ENCODE data around the gene C1orf35. TPM values are rescaled to one million over a fixed set of nuclear protein-coding genes. Genes with fewer than 3 reads are reported as not detected.

The C1orf35 gene
- total and polyA plus RNA-seq, 9 of the 15 experiments (the other 6 are each of a cell fraction or from before 2014, with no cell fraction given): 3.2 to 48.7 (median 12.5) TPM

- no peaks in the 10 kb centered on the region for H3K9me1 ChIP-seq (ENCODE audit: control insufficient read depth, insufficient read depth, low read length)
- DNase-seq (ENCODE audit: extremely low read depth in 1 of 4, low spot score in 3 of 4) (peak in 2 of 4 experiments; percentile 17 to 57), FAIRE-seq (peak; percentile 29), ATAC-seq (no peak)
- peak overlapping the region; percentile 86 to 99 for H3K9ac ChIP-seq (ENCODE audit: insufficient read depth in 1 of 2, low read depth in 2 of 2, low read length in 2 of 2)
- WGBS (ENCODE audit: insufficient coverage, low coverage, missing lambda C conversion rate): 20% methylated on average over 11 of the region's 11 CpGs
- peak overlapping the region; percentile 97 for H3K4me2 ChIP-seq (ENCODE audit: insufficient read depth, low read length)
- peaks cover 23 to 52% of the 10 kb centered on the region in 2 experiments; a peak in 4 of 5 replicates for H3K4me1 ChIP-seq (replicated peaks in 1 of 2; ENCODE audit: control insufficient read depth in 2 of 2, insufficient read depth in 2 of 2, low read length in 2 of 2)
- no peaks in the 10 kb centered on the region for H3K27me3 ChIP-seq (ENCODE audit: control insufficient read depth in 2 of 2, insufficient read depth in 2 of 2, low read length in 2 of 2)
- peaks cover 5% of the 10 kb centered on the region; the same call in 1 of the 2 replicates for H3K9me3 ChIP-seq (replicated peaks; ENCODE audit: control insufficient read depth, insufficient read depth, low read depth, low read length)
- intact Hi-C loops (cut with micrococcal nuclease): no loop called here
- CTCF ChIA-PET (ENCODE audit: low intra/inter-chr PET ratio): no interaction called here
- H3K4me3 ChIP-seq: peak overlapping the region; percentile 81
- no peaks in the 10 kb centered on the region for H4K20me1 ChIP-seq (replicated peaks; ENCODE audit: control insufficient read depth, insufficient read depth, low read length)
- H3K36me3 ChIP-seq (ENCODE audit: control insufficient read depth, insufficient read depth, low read length): peaks cover 29% of the 10 kb centered on the region; the same call in 2 of the 3 replicates
- BruUV-seq (replicated peaks): no TSS peak
- in situ Hi-C loops (cut with MboI): no loop called here
- peak overlapping the region; percentile 77 for H3K27ac ChIP-seq (ENCODE audit: extremely low read depth, low read depth, low read length)
- POLR2A ChIA-PET: interaction anchor here (0.6 to 2.0 kb wide), 6 partner anchors 9 to 160 kb away, joined by 3 to 8 read pairs (median 6); no protein-coding TSS in a partner anchor
- no peak overlapping the region for H2AFZ ChIP-seq (ENCODE audit: low read depth, low read length)
- peaks cover 36% of the 10 kb centered on the region for H3K79me2 ChIP-seq (ENCODE audit: control insufficient read depth, insufficient read depth, low read length)
- TF ChIP-seq RBFOX2 (IDR thresholded peaks at IDR 0.05; ENCODE audit: low read depth, low read length) (0 out of 2 replicates have a peak, but pooled peaks have one; percentile 21), CBX1 (IDR thresholded peaks at IDR 0.05; ENCODE audit: low read depth) (no peak), ZNF785 (CRISPR knock-in tag; IDR thresholded peaks at IDR 0.05) (no peak), THRB (CRISPR knock-in tag; conservative IDR thresholded peaks at IDR 0.05) (no peak), EZH2 (IDR thresholded peaks at IDR 0.05; ENCODE audit: borderline replicate concordance, low read depth, low read length) (no peak), CCAR2 (IDR thresholded peaks at IDR 0.05; ENCODE audit: low read depth, low read length) (no peak), ZNF449 (CRISPR knock-in tag; IDR thresholded peaks at IDR 0.05) (no peak), SIRT6 (IDR thresholded peaks at IDR 0.05; ENCODE audit: low read depth, low read length) (no peak), FOSL1 (tag; conservative IDR thresholded peaks at IDR 0.05) (no peak), RBM22 (IDR thresholded peaks at IDR 0.05; ENCODE audit: low read depth, low read length, poor library complexity, severe bottlenecking) (no peak), FOXO4 (CRISPR knock-in tag; IDR thresholded peaks at IDR 0.05) (no peak), ESRRB (CRISPR knock-in tag; IDR thresholded peaks at IDR 0.05; ENCODE audit: borderline replicate concordance) (no peak), SMARCA4 (IDR thresholded peaks at IDR 0.05) (no peak), ZBTB5 (IDR thresholded peaks at IDR 0.05) (no peak), NCOR1 (IDR thresholded peaks at IDR 0.05) (no peak), SRSF3 (IDR thresholded peaks at IDR 0.05; ENCODE audit: insufficient read depth, low read length) (no peak)
Measured at GRCh38 chr1:228108055-228108690, 5.0 kb upstream of the C1orf35 start.
